Body of pancreas (tissue), 4 donors: ENCODE data around the gene RIMBP2. TPM values are rescaled to one million over a fixed set of nuclear protein-coding genes. Genes with fewer than 3 reads are reported as not detected.

Experiments
- ATAC-seq: fragments of 150-250 bp; one replicate; pipeline ENCODE4 v1.9.1; 2016
- DNase-seq, 4 donors: peaks; one replicate each; pipeline ENCODE4 v3.0.0-alpha.2; 2019
- H3K27ac ChIP-seq, 4 donors: fragments of 200-600 bp; sonication (generic); 1 replicate in 3 of 4; 2 replicates in 1 of 4; pipeline versions ENCODE4 v1.5.1 to v1.6.1; 2016 to 2019; ENCODE audit warnings: mild to moderate bottlenecking in 1 of 4, mixed read lengths in 1 of 4, moderate library complexity in 1 of 4
- H3K27me3 ChIP-seq, 2 donors: fragments of 200-600 bp; sonication (generic); one replicate each; pipeline ENCODE4 v1.6.0; 2016; ENCODE audit warnings: mild to moderate bottlenecking in 1 of 2
- H3K36me3 ChIP-seq, 2 donors: fragments of 200-600 bp; sonication (generic); replicated peaks in 1 of 2; 2 replicates each; pipeline ENCODE4 v1.5.1; 2016; ENCODE audit warnings: low read depth in 2 of 2; ENCODE audit not compliant: insufficient read depth in 1 of 2
- H3K4me1 ChIP-seq: fragments of 200-600 bp; sonication (generic); one replicate; pipeline ENCODE4 v1.6.0; 2016
- H3K4me3 ChIP-seq, 2 donors: fragments of 200-600 bp; sonication (generic); 1 replicate in 1 of 2; 2 replicates in 1 of 2; pipeline ENCODE4 v1.5.1; 2016 to 2019
- H3K9me3 ChIP-seq, 3 donors: fragments of 200-600 bp; sonication (generic); 1 replicate in 2 of 3; 2 replicates in 1 of 3; pipeline ENCODE4 v1.5.1; 2016
- POLR2A ChIP-seq, 3 donors: fragments of 450-650 bp; IDR thresholded peaks; one replicate each; pipeline ENCODE4 v1.6.1; 2016; ENCODE audit warnings: antibody characterized with exemption in 3 of 3, mild to moderate bottlenecking in 2 of 3
- WGBS, 2 donors: methylation state at CpG; one replicate each; pipeline ENCODE4 v1.1.5; 2017; 5-methylcytosine and 5-hydroxymethylcytosine counted together
- intact Hi-C: fragments of 100-400 bp; cut with DNase I; formaldehyde crosslinking; loops from one replicate; pipeline ENCODE4 v1.15.1; 2023
- total RNA-seq, 2 donors: library from RNA; depleted of rRNA; stranded (reverse); fragments of >200 nt; gene quantifications; one replicate each; pipeline ENCODE4 v1.1.0, GENCODE V29; 2016
- TF ChIP-seq, protein P1 (sequence below), 7 experiments: fragments of 450-650 bp in 4 of 7; fragments of 200-600 bp in 3 of 7; sonication (generic) in 3 of 7; IDR thresholded peaks; one replicate each; pipeline ENCODE4 v1.5.1; 2016 to 2019; ENCODE audit warnings: antibody characterized with exemption in 7 of 7

Gene RIMBP2, protein sequence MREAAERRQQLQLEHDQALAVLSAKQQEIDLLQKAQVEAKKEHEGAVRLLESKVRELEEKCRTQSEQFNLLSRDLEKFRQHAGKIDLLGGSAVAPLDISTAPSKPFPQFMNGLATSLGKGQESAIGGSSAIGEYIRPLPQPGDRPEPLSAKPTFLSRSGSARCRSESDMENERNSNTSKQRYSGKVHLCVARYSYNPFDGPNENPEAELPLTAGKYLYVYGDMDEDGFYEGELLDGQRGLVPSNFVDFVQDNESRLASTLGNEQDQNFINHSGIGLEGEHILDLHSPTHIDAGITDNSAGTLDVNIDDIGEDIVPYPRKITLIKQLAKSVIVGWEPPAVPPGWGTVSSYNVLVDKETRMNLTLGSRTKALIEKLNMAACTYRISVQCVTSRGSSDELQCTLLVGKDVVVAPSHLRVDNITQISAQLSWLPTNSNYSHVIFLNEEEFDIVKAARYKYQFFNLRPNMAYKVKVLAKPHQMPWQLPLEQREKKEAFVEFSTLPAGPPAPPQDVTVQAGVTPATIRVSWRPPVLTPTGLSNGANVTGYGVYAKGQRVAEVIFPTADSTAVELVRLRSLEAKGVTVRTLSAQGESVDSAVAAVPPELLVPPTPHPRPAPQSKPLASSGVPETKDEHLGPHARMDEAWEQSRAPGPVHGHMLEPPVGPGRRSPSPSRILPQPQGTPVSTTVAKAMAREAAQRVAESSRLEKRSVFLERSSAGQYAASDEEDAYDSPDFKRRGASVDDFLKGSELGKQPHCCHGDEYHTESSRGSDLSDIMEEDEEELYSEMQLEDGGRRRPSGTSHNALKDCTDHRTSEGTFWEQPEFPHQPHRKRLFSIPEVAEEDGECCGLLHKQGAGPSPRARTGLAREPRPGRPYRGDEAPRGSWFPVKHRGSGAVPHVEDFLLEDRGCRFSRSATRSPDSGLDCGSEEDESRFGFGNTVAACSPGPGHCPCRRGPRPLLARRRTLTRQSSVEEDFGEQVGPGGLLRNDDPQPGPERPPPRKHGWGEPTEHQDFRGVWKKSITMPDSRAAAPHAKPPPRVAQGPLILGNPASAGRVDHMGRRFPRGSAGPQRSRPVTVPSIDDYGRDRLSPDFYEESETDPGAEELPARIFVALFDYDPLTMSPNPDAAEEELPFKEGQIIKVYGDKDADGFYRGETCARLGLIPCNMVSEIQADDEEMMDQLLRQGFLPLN (N-terminal part only)
- total RNA-seq = 10 to 100 TPM in 1 of 2 donors, 1 to 10 TPM in 1; 7.3 to 27.4 TPM

DNA sequence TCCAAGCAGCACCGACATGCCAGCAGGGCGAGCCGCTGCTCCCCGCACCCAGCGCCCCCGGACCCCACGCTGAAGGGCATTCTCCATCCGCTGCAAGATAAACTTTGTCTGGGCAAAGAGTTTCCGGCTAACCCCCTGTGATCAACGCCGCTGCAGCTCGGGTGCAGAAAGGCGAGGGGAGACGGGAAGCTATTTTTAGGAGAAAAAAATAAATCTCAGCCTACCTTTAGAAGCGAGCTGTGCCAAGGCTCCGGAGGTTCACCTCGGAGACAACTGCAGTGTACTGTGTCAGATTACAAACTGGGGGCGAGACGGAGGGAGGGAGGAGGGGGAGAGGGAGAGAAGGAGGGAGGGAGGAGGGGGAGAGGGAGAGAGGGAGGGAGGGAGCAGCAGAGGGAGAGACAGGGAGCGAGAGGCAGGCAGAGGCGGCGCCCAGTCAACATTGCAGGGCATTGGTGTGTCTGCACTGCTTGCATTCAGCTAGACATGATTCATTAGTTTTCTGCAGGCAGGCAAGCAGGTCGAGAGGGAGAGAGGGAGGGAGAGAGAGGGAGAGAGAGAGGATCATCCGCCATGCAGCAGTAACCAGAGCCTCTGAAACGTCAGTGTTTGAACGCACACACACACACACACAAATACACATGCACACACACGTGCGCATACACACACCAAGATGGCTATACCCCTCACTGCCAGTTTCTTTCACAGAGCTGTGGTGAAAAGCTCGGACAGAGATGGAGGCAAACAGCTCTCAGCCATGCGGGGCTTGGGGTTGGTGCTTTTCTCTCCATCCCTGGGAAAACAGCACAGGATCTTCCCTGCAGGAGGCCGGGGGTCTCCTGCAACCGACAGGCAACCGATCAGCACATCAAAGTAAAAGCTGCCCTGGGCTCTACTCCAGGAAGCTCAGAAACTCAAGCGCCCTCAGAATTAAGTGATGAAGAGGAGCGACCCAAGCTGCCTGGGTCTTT, at the start of gene RIMBP2:
Gene RIMBP2 (minus strand): TSS at position 302 of the 971 bp plus-strand sequence. CDS start 237,286 bp downstream, outside the sequence.
- WGBS, 2 donors = 1 to 2% methylated on average over 32 to 35 of the region's 35 CpGs
- no peak within 1 kb of the TSS for H3K27ac ChIP-seq
- DNase-seq = peak in 3 of 4 donors; percentile 22 to 41 (median 27)
- intact Hi-C loops = no loop called here
- peaks cover 0 to 9% of the 10 kb centered on the region in 2 donors for H3K27me3 ChIP-seq
- H3K36me3 ChIP-seq = no peaks in the 10 kb centered on the region
- peak; percentile 27 for ATAC-seq
- peaks cover 0 to 4% (median 0%) of the 10 kb centered on the region in 3 donors for H3K9me3 ChIP-seq
- peaks cover 20% of the 10 kb centered on the region for H3K4me1 ChIP-seq
- TF ChIP-seq, protein P1, sequence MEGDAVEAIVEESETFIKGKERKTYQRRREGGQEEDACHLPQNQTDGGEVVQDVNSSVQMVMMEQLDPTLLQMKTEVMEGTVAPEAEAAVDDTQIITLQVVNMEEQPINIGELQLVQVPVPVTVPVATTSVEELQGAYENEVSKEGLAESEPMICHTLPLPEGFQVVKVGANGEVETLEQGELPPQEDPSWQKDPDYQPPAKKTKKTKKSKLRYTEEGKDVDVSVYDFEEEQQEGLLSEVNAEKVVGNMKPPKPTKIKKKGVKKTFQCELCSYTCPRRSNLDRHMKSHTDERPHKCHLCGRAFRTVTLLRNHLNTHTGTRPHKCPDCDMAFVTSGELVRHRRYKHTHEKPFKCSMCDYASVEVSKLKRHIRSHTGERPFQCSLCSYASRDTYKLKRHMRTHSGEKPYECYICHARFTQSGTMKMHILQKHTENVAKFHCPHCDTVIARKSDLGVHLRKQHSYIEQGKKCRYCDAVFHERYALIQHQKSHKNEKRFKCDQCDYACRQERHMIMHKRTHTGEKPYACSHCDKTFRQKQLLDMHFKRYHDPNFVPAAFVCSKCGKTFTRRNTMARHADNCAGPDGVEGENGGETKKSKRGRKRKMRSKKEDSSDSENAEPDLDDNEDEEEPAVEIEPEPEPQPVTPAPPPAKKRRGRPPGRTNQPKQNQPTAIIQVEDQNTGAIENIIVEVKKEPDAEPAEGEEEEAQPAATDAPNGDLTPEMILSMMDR (IDR thresholded peaks at IDR 0.05) = no peak
- TF ChIP-seq POLR2A (IDR thresholded peaks at IDR 0.05) = no peak
- H3K4me3 ChIP-seq = no peak within 1 kb of the TSS

DNA sequence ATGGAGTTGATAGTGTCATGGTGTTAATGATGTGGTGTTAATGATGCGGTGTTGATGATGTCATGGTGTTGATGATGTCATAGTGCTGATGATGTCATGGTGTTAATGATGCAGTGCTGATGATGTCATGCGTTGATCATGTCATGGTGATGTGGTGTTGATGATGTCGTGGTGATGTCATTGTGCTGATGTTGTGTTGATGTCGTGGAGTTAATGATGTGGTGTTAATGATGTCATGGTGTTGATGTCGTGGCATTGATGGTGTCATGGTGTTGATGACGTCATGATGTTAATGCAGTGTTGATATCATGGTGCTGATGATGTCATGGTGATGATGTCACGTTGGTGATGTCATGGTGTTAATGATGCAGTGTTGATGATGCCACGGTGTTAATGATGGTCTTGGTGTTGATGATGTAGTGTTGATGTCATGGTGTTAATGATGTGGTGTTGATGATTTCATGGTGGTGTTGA, 49.1 kb upstream of the RIMBP2 start:
- Histone ChIP-seq H3K36me3 (no peaks in the 10 kb centered on the region), H3K4me3 (no peak overlapping the region), H3K9me3 (peaks cover 0 to 5% (median 0%) of the 10 kb centered on the region in 3 donors), H3K27me3 (no peaks in the 10 kb centered on the region), H3K27ac (no peak overlapping the region), H3K4me1 (no peaks in the 10 kb centered on the region)
- intact Hi-C loops = no loop called here
- no peak for DNase-seq
- 70 to 79% methylated on average over 8 of the region's 8 CpGs for WGBS, 2 donors
- no peak for ATAC-seq
- TF ChIP-seq POLR2A (IDR thresholded peaks at IDR 0.05) = no peak
- TF ChIP-seq, protein P1 (IDR thresholded peaks at IDR 0.05) = no peak

DNA sequence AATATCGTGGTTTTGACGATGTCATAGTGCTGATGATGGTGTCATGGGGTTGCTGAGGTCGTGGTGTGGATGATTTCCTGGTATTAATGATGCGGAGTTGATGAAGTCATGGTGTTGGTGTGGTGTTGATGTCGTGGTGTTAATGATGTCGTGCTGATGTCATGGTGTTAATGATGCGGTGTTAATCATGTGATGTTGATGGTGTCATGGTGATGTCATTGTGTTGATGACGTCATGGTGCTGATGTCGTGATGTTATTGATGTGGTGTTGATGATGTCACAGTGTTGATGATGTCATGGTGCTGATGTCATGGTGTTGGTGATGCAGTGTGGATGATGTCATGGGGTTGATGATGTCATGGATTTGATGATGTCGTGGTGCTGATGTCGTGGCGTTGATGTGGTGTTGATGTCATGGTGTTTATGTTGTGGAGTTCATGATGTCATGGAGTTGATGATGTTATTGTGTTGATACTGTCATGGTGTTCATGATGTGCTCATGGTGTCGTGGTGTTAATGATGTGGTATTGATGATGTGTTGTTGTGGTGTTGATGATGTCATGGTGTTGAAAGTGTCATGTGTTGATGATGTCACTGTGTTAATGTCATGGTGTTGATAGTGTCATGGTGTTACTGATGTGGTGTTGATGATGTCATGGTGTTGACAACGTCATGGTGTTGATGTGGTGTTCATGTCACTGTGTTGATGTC, 48.5 kb upstream of the RIMBP2 start:
- peaks cover 0 to 5% (median 0%) of the 10 kb centered on the region in 3 donors for H3K9me3 ChIP-seq
- ATAC-seq (peak; percentile 25), DNase-seq (peak in 1 of 4 donors; percentile 46)
- no peaks in the 10 kb centered on the region for H3K4me1 ChIP-seq
- 85 to 92% methylated on average over 14 of the region's 14 CpGs for WGBS, 2 donors
- H3K4me3 ChIP-seq = no peak overlapping the region
- H3K27me3 ChIP-seq = no peaks in the 10 kb centered on the region
- intact Hi-C loops = no loop called here
- TF ChIP-seq, protein P1 (IDR thresholded peaks at IDR 0.05) = no peak
- no peak for TF ChIP-seq POLR2A (IDR thresholded peaks at IDR 0.05)
- H3K27ac ChIP-seq = no peak overlapping the region
- H3K36me3 ChIP-seq = no peaks in the 10 kb centered on the region
